HTERT RPE-1 (cell line): ENCODE results near the gene CHRDL2.
"Not testable (repeated sequence)": the region's sequence is repeated elsewhere in the genome, so short reads cannot be mapped to it uniquely, and the experiment has no call there.

Experiments used
- in situ Hi-C: fragments of 300-500 bp; cut with MboI; formaldehyde crosslinking; loops from 4 replicates; pipeline ENCODE4 v1.14.3; 2020; ENCODE audit warnings: low sequenced_read_pairs

CHRDL2 gene

GRCh38 chr11:74672332-74672955, 58.8 kb downstream of the CHRDL2 start:
- in situ Hi-C loops: no loop called here

DNA sequence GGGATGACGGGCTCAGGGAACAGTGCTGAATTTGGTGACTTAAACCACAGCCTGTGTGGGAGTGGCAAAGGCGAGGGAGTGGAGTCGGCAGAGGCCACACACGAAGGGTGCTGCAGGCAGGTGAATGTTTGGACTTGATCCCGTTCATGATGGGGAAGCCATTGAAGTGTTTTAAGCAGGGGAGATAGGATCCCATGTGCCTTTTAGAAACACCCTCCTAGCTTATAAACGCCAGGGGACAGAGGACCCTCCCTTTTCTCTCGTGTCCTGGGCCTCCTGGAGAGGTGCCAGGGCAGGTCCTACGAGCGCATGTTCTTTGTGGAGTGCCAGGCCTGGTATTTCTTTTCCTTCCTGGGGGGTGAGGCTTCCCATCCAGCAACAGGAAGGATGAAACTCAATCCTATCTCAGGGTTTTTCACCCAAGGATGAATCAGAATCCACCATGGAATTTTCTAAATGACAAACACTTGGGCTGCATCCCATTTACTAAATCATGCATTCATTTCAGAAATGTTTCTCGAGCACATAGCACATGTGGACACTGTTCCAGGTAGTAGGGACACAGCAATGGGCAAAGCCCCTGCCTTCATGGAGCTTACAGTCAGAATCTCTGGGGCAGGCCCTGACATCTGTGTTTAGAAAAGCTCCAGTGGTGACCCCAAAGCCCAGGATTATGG, 59.6 kb downstream of the CHRDL2 start:
- in situ Hi-C loops: no loop called here

GRCh38 chr11:74670171-74670570, 61.1 kb downstream of the CHRDL2 start:
- in situ Hi-C loops: no loop called here

GRCh38 chr11:74669211-74670160, 61.7 kb downstream of the CHRDL2 start:
- in situ Hi-C loops: no loop called here

- in situ Hi-C loops: no loop called here
Observed at GRCh38 chr11:74663315-74663714, 67.9 kb downstream of the CHRDL2 start.

DNA sequence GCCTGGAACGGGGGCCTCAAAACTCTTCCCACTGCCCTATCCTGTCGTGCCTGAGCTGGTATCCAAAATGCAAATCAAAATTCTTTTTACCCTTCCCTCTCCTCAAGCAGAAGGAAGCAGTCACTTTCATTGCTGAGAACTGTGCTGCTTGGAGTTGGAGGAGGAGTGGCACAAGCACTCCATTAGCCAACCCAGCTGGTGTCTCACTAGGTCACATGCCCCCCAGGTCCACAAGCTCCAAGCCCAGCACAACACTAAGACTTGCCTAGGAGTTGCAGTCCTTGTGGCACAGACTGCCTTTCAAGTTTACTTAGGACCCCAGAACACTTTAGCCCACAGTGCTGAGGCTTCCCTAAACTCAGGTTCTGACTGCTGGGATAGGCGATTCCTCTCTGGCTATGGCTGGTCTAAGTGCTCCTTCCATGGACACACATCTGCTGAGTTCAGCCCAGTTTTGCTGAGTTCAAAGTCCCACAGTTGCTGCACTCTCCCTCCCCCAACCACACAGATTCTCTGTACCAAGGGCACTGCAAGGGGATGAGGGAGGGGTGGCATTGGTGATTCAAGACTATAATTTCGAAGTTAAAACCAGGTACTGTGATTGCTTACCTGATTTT, 68.6 kb downstream of the CHRDL2 start:
- in situ Hi-C loops: no loop called here

DNA sequence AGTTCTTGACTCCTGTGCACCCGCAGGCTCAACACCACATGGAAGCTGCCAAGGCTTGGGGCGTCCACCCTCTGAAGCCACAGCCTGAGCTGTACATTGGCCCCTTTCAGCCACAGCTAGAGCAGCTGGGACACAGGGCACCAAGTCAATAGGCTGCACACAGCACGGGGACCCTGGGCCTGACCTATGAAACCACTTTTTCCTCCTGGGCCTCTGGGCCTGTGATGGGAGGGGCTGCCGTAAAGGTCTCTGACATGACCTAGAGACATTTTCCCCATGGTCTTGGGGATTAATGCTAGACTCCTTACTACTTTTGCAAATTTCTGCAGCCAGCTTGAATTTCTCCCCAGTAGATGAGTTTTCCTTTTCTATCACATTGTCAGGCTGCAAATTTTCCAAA, 72.1 kb downstream of the CHRDL2 start:
- in situ Hi-C loops: not testable (repeated sequence)

GRCh38 chr11:74654976-74655375, 76.2 kb downstream of the CHRDL2 start:
- in situ Hi-C loops: no loop called here

DNA sequence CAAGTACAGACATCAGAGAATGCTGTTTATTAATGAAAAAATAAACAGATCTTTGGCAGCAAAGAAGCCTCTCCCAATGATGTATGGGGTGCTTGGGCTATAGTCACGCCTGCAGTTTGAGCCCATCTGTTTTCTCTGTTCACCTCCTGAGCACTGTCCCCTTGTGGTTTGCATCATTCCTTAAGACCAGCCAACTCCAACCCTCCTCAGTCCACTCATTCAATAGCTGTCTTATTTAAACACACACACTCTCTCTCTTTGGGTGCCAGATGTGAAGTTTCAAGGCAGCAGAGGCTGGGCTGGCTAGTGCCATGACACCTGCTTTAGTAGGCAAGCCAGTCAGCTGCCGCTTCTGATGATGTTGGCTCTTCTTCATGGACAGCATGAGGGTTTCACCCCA, 80.7 kb downstream of the CHRDL2 start:
- in situ Hi-C loops: no loop called here

DNA sequence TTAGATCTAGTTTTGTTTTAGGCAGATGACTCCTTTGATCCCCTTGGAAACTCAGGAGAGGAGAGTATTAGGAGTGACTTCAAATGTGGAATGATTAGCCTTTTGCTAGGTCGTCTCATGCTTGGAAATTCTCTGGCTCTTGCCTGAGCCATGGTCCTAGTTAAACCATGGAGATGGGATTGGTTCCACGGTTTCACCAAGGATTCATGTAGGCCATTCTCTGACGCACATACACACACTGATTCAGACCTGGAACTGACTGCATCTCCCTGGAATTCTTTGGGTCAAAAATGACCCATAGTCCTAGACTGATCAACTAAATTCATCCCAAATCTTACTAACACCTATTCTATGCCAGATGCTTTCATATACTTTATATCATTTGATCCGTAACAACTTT, 82.3 kb downstream of the CHRDL2 start:
- in situ Hi-C loops: no loop called here

- in situ Hi-C loops: no loop called here
Observed at GRCh38 chr11:74647831-74648230, 83.4 kb downstream of the CHRDL2 start.

DNA sequence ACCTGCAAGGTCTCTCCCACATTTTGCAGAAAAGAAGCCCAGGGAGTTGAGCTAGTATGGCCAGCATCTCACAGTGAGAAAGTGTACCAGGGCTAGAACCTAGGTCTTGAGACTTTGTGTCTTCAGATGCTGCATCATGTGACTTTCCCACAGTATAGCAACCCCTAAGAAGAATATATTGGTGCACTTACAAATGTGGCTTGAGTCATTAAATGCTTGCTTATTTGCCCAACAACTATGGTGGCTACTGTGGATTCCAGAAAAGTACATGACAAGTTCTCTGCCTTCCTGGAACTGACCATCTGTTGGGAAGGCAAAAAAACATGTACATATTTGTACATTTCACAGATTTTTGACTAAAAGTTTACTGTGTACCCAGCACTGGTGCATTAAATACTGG, 83.8 kb downstream of the CHRDL2 start:
- in situ Hi-C loops: no loop called here

GRCh38 chr11:74646954-74647353, 84.3 kb downstream of the CHRDL2 start:
- in situ Hi-C loops: no loop called here
